Lower leg skin (tissue), 4 donors: ENCODE data around the gene ECT2. TPM values are rescaled to one million over a fixed set of nuclear protein-coding genes. Genes with fewer than 3 reads are reported as not detected.

Experiments
- DNase-seq, 2 donors: peaks; one replicate each; pipeline ENCODE4 v3.0.0-alpha.2; 2019; ENCODE audit warnings: low spot score in 2 of 2
- H3K4me3 ChIP-seq: fragments of 200-600 bp; sonication (generic); 2 replicates; pipeline ENCODE4 v1.5.1; 2017; ENCODE audit warnings: mild to moderate bottlenecking, low read depth; ENCODE audit not compliant: poor library complexity, severe bottlenecking
- POLR2A ChIP-seq, 2 donors: fragments of 450-650 bp; IDR thresholded peaks; one replicate each; pipeline ENCODE4 v1.6.1; 2016 to 2017; ENCODE audit warnings: antibody characterized with exemption in 2 of 2, mild to moderate bottlenecking in 1 of 2, moderate library complexity in 1 of 2
- WGBS, 2 donors: methylation state at CpG; one replicate each; pipeline ENCODE4 v1.1.5; 2018; 5-methylcytosine and 5-hydroxymethylcytosine counted together
- intact Hi-C: fragments of 100-400 bp; cut with DNase I; formaldehyde crosslinking; loops from one replicate; pipeline ENCODE4 v1.15.0; 2023; ENCODE audit warnings: low total_unique reads
- total RNA-seq, 4 donors: library from RNA; depleted of rRNA; stranded (reverse); fragments of >200 nt; gene quantifications; one replicate each; pipeline ENCODE4 v1.1.0, GENCODE V29; 2016
- TF ChIP-seq, protein P1 (sequence below), 3 donors: fragments of 450-650 bp; IDR thresholded peaks; one replicate each; pipeline ENCODE4 v1.5.1; 2016; ENCODE audit warnings: antibody characterized with exemption in 3 of 3, mild to moderate bottlenecking in 3 of 3, moderate library complexity in 2 of 3

The ECT2 gene
- total RNA-seq, 4 donors from 2014 or later = 8.3 to 11.7 (median 10.8) TPM

DNA sequence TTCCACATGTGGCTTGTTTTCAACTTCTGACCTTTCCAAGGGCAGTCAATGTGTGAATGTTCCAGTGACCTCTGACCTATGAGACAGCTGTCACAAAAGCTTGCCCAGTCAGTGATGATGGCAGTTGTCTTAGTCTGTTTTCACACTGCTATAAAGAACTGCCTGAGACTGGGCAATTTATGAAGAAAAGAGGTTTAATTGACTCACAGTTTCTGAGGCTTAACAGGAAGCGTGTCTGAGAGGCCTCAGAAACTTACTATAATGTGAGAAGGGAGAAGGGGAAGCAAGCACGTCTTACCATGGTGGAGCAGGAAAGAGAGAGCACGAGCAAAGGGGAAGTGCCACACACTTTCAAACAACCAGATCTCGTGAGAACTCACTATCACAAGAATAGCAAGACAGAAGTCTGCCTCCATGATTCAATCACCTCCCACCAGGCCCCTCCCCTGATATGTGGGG lies 95.6 kb downstream of the ECT2 start:
- intact Hi-C loops = no loop called here
- no peak for DNase-seq
- 71 to 74% methylated on average over 4 of the region's 4 CpGs for WGBS, 2 donors
- no peak overlapping the region for H3K4me3 ChIP-seq
- no peak for TF ChIP-seq POLR2A (IDR thresholded peaks at IDR 0.05)
- TF ChIP-seq, protein P1, sequence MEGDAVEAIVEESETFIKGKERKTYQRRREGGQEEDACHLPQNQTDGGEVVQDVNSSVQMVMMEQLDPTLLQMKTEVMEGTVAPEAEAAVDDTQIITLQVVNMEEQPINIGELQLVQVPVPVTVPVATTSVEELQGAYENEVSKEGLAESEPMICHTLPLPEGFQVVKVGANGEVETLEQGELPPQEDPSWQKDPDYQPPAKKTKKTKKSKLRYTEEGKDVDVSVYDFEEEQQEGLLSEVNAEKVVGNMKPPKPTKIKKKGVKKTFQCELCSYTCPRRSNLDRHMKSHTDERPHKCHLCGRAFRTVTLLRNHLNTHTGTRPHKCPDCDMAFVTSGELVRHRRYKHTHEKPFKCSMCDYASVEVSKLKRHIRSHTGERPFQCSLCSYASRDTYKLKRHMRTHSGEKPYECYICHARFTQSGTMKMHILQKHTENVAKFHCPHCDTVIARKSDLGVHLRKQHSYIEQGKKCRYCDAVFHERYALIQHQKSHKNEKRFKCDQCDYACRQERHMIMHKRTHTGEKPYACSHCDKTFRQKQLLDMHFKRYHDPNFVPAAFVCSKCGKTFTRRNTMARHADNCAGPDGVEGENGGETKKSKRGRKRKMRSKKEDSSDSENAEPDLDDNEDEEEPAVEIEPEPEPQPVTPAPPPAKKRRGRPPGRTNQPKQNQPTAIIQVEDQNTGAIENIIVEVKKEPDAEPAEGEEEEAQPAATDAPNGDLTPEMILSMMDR (IDR thresholded peaks at IDR 0.05) = no peak

DNA sequence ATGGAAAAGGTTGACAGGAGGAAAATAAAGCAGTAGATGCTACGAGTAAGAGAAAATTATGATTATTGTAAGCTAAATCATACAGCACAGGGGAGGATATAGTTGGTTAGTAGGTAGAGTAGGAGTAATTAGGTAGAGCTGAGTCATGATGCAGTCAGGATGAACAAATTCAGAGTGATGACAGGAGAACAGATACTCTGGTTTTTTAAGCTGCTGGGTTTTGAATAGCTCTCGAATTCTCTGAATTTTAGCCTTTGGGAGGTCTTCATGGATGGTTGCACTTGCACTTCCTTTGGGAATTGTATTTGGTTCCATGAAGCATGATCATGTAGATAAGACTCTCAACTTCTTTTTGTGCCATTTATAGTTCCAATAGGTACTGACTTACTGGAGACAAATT lies 96.2 kb downstream of the ECT2 start:
- intact Hi-C loops = no loop called here
- no peak for TF ChIP-seq POLR2A (IDR thresholded peaks at IDR 0.05)
- TF ChIP-seq, protein P1 (IDR thresholded peaks at IDR 0.05) = no peak
- 73 to 76% methylated on average over 2 of the region's 2 CpGs for WGBS, 2 donors

DNA sequence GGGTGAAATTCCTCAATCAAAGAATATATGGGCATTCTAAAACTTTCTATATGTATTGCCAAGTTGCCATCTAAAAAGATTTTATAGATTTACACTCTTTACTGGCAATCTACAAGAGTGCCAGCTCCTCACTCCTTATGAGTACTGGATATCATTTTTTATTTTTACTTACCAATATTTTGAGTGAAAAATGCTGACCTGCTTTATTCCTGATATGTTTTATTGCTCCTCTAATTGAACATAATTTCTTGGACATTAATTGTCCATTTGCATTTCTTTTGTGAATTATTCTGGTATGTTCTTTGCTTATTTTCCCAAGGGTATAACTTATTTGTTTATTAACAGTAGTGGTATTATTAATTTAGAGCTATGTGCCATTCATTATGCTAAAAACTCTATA lies 96.8 kb downstream of the ECT2 start:
- intact Hi-C loops = no loop called here
- TF ChIP-seq, protein P1 (IDR thresholded peaks at IDR 0.05) = no peak
- TF ChIP-seq POLR2A (IDR thresholded peaks at IDR 0.05) = no peak
- no peak overlapping the region for H3K4me3 ChIP-seq
- DNase-seq = no peak

More for the DNA sequence above, 96.2 kb downstream of the ECT2 start:
- H3K4me3 ChIP-seq = no peak overlapping the region
- DNase-seq = no peak

DNA sequence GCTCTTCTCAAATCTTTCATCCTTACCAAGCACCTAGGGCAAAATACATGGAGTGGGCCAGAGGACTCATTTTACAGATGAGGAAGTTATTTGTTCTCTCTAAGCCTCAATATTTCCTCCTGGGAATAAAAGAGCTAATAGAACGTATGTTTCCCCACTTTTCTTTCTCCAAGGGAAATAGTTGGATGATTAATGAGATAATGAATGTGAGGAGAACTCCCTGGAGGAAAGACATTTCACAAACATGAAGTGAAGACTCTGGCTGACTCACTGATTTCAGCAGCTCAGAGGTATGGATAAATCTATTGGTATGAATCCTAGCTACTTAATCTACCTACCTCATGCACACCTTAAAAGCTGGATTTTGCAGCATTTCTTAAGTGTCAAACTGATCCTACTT lies 98.4 kb downstream of the ECT2 start:
- intact Hi-C loops = no loop called here
- DNase-seq = no peak
- TF ChIP-seq, protein P1 (IDR thresholded peaks at IDR 0.05) = no peak
- no peak for TF ChIP-seq POLR2A (IDR thresholded peaks at IDR 0.05)
- H3K4me3 ChIP-seq = no peak overlapping the region
- WGBS, 2 donors = 11 to 24% methylated on average over 1 of the region's 1 CpG

DNA sequence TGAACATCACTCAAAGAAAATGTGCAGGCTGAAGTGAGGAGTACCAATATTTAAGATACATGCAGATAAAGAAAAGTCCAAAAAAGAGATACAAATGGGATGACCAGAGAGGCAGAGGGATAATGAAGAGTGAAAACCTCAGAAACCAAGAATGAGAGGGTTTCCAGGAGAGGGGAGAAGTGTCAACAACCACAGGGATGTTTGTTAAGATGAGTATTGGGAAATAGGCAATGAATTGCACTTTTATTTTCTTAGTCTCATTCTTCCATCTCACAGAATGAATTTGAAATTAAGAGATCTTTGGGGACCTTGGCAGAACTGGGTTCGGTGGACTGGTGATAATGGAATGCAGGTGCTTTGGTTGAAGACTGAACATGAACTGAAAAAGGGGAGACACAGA lies 102.5 kb downstream of the ECT2 start:
- TF ChIP-seq, protein P1 (IDR thresholded peaks at IDR 0.05) = no peak
- no peak for TF ChIP-seq POLR2A (IDR thresholded peaks at IDR 0.05)
- H3K4me3 ChIP-seq = no peak overlapping the region
- DNase-seq = no peak
- WGBS, 2 donors = 76 to 88% methylated on average over 1 of the region's 1 CpG
- intact Hi-C loops = no loop called here

DNA sequence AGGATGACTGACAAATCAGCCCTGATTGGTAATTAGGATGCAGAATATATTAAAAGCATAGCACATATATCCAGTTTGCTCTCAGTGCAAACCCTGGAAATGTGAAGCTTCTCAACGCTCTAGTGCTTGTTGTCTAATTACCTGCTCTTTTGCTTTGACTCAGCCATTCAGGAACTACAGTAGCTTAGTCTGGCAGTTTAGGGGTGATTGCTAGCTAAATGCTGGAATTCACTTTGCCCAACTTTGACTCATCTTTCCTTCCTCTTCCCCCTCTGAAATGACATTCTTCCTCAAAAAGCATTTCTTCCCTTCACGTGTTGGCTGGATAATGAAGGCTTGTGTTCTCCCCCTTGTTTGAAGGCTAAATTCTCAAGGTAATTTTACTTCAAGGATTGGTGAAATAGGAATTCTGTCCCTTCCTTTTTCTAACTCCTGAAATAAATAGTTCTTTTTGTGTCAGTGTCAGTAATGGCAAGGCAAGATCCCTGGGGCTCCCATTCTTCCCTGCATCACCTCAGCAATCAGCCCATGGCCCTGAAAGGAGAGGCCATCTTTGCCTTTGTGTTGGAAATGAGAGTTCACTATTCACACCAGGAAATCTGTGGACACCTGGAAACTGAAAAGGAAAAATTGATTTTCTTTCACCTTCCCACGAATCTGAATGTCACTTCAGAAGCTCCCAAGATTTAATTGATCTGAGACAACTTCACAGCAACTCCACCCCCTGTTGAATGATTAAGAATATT lies 103.6 kb downstream of the ECT2 start:
- no peak overlapping the region for H3K4me3 ChIP-seq
- TF ChIP-seq, protein P1 (IDR thresholded peaks at IDR 0.05) = no peak
- 50 to 58% methylated on average over 3 of the region's 3 CpGs for WGBS, 2 donors
- no peak for DNase-seq
- intact Hi-C loops = no loop called here
